SU-DHL-6 (cell line): ENCODE data around the gene PACS2.
"Not testable (repeated sequence)": the region's sequence is repeated elsewhere in the genome, so short reads cannot be mapped to it uniquely, and the experiment has no call there.

Experiments
- H2AFZ ChIP-seq: fragments of 200-600 bp; sonication (generic); 2 replicates; pipeline ENCODE4 v1.6.1; 2014; ENCODE audit warnings: low read depth, mild to moderate bottlenecking, moderate library complexity, mixed read lengths, antibody characterized with exemption, low read length; ENCODE audit not compliant: severe bottlenecking
- H3F3A ChIP-seq: fragments of 200-600 bp; shearing (Covaris generic); 2 replicates; pipeline ENCODE4 v1.6.0; 2016; ENCODE audit warnings: antibody characterized with exemption, mild to moderate bottlenecking; ENCODE audit not compliant: insufficient read depth
- H3K27ac ChIP-seq: fragments of 200-600 bp; sonication (generic); 2 replicates; pipeline ENCODE4 v1.5.1; 2016; ENCODE audit warnings: low read depth, mild to moderate bottlenecking, low read length, moderate library complexity, mixed read lengths
- H3K27me3 ChIP-seq: fragments of 200-600 bp; sonication (generic), shearing (Covaris generic); 2 replicates; pipeline ENCODE4 v1.6.0; 2014; ENCODE audit warnings: mild to moderate bottlenecking, low read length
- H3K36me3 ChIP-seq: fragments of 200-600 bp; sonication (generic); 2 replicates; pipeline ENCODE4 v1.6.1; 2014; ENCODE audit warnings: mild to moderate bottlenecking, low read length, mixed read lengths
- H3K4me2 ChIP-seq: fragments of 300-600, 200-600 bp; shearing (Covaris generic), sonication (generic); 2 replicates; pipeline ENCODE4 v1.6.0; 2014; ENCODE audit warnings: low read length, low read depth, mild to moderate bottlenecking; ENCODE audit not compliant: poor library complexity, severe bottlenecking
- H3K4me3 ChIP-seq: fragments of 200-600 bp; sonication (generic); 2 replicates; pipeline ENCODE4 v1.5.1; 2014; ENCODE audit warnings: antibody characterized with exemption, low read length, mild to moderate bottlenecking, mixed read lengths; ENCODE audit not compliant: insufficient read depth, poor library complexity, severe bottlenecking
- H3K79me2 ChIP-seq: fragments of 200-600 bp; sonication (generic); 2 replicates; pipeline ENCODE4 v1.6.1; 2014; ENCODE audit warnings: mild to moderate bottlenecking, low read length, moderate library complexity; ENCODE audit not compliant: insufficient read depth
- H3K9ac ChIP-seq: fragments of 200-600 bp; sonication (generic); 2 replicates; pipeline ENCODE4 v1.7.0; 2014; ENCODE audit warnings: mild to moderate bottlenecking, low read length
- H3K9me2 ChIP-seq: fragments of 200-600 bp; sonication (generic); replicated peaks from 2 replicates; pipeline ENCODE4 v1.6.1; 2014; ENCODE audit warnings: low read length; ENCODE audit not compliant: insufficient read depth
- H3K9me3 ChIP-seq: fragments of 200-600 bp; sonication (generic); 2 replicates; pipeline ENCODE4 v1.6.1; 2014; ENCODE audit warnings: low read length, mixed read lengths; ENCODE audit not compliant: insufficient read depth
- H4K20me1 ChIP-seq: fragments of 200-600 bp; sonication (generic); 2 replicates; pipeline ENCODE4 v1.6.1; 2014; ENCODE audit warnings: low read depth, mild to moderate bottlenecking, antibody characterized with exemption, low read length, moderate library complexity, mixed read lengths
- CTCF ChIP-seq: fragments of 200-600 bp; sonication (generic); IDR thresholded peaks from one replicate; pipeline ENCODE4 v1.5.1; 2017; ENCODE audit warnings: antibody characterized with exemption, mild to moderate bottlenecking, low read length, moderate library complexity; ENCODE audit not compliant: insufficient read depth, poor library complexity, severe bottlenecking
- EZH2phosphoT487 ChIP-seq: fragments of 200-600 bp; sonication (generic), shearing (Covaris generic); conservative IDR thresholded peaks from 2 replicates; pipeline ENCODE4 v1.6.1; 2018; ENCODE audit warnings: mild to moderate bottlenecking, antibody characterized with exemption, low read length, moderate library complexity, mixed read lengths

Gene PACS2

GRCh38 chr14:105333020-105333490, 18.5 kb downstream of the PACS2 start:
- no peaks in the 10 kb centered on the region for H3K9me3 ChIP-seq
- H4K20me1 ChIP-seq: no peaks in the 10 kb centered on the region; the same call in 1 of the 2 replicates
- no peaks in the 10 kb centered on the region for H3K9me2 ChIP-seq
- H3K4me2 ChIP-seq: no peak overlapping the region
- H3K27ac ChIP-seq: no peak overlapping the region
- no peak overlapping the region for H3K9ac ChIP-seq
- no peak overlapping the region for H2AFZ ChIP-seq
- no peak overlapping the region for H3K4me3 ChIP-seq
- no peaks in the 10 kb centered on the region for H3K36me3 ChIP-seq
- no peaks in the 10 kb centered on the region for H3K27me3 ChIP-seq
- TF ChIP-seq CTCF (no peak), EZH2phosphoT487 (no peak)
- no peaks in the 10 kb centered on the region for H3F3A ChIP-seq
- H3K79me2 ChIP-seq: no peaks in the 10 kb centered on the region

GRCh38 chr14:105333613-105334364, 19.2 kb downstream of the PACS2 start:
- H3K79me2 ChIP-seq: no peaks in the 10 kb centered on the region
- H3K9me2 ChIP-seq: no peaks in the 10 kb centered on the region
- TF ChIP-seq EZH2phosphoT487 (no peak), CTCF (no peak)
- no peak overlapping the region for H3K9ac ChIP-seq
- no peaks in the 10 kb centered on the region for H3K9me3 ChIP-seq
- no peak overlapping the region for H3K4me3 ChIP-seq
- no peaks in the 10 kb centered on the region for H3F3A ChIP-seq
- no peaks in the 10 kb centered on the region for H3K27me3 ChIP-seq
- no peak overlapping the region for H2AFZ ChIP-seq
- H4K20me1 ChIP-seq: no peaks in the 10 kb centered on the region; the same call in 1 of the 2 replicates
- H3K36me3 ChIP-seq: no peaks in the 10 kb centered on the region
- no peak overlapping the region for H3K27ac ChIP-seq
- no peak overlapping the region for H3K4me2 ChIP-seq

GRCh38 chr14:105334383-105335230, 20.1 kb downstream of the PACS2 start:
- no peak for TF ChIP-seq CTCF
- TF ChIP-seq EZH2phosphoT487: no peak
- H3K9me3 ChIP-seq: no peaks in the 10 kb centered on the region
- H3K9ac ChIP-seq: no peak overlapping the region
- no peaks in the 10 kb centered on the region for H3K79me2 ChIP-seq
- no peaks in the 10 kb centered on the region; the same call in 1 of the 2 replicates for H4K20me1 ChIP-seq
- H3K4me2 ChIP-seq: no peak overlapping the region
- no peak overlapping the region for H3K27ac ChIP-seq
- no peaks in the 10 kb centered on the region for H3K9me2 ChIP-seq
- no peak overlapping the region for H3K4me3 ChIP-seq
- no peaks in the 10 kb centered on the region for H3K36me3 ChIP-seq
- H3F3A ChIP-seq: no peaks in the 10 kb centered on the region
- H2AFZ ChIP-seq: no peak overlapping the region
- H3K27me3 ChIP-seq: no peaks in the 10 kb centered on the region

GRCh38 chr14:105335231-105335542, 20.6 kb downstream of the PACS2 start:
- not testable (repeated sequence) for H3K9me3 ChIP-seq, H3F3A ChIP-seq, H3K27me3 ChIP-seq, H4K20me1 ChIP-seq, H3K36me3 ChIP-seq, H3K9me2 ChIP-seq, H2AFZ ChIP-seq, H3K4me2 ChIP-seq, H3K79me2 ChIP-seq, H3K9ac ChIP-seq, H3K4me3 ChIP-seq, H3K27ac ChIP-seq
